H9 (cell line): Measurements from ENCODE around the gene DMKN. TPM values are rescaled to one million over a fixed set of nuclear protein-coding genes. Genes with fewer than 3 reads are reported as not detected.

Source experiments
- DNase-seq: peaks from one replicate; pipeline ENCODE4 v3.0.0-alpha.2; 2017
- H2AFZ ChIP-seq: one replicate; pipeline ENCODE4 v1.6.1; 2013; ENCODE audit warnings: mild to moderate bottlenecking, low read length, control low read depth, moderate library complexity
- H2AK5ac ChIP-seq: 2 replicates; pipeline ENCODE4 v1.6.1; 2013; ENCODE audit warnings: low read length, control low read depth, mixed read lengths; ENCODE audit not compliant: insufficient read length
- H2BK120ac ChIP-seq: one replicate; pipeline ENCODE4 v1.6.1; 2013; ENCODE audit warnings: low read depth, mild to moderate bottlenecking, low read length, control low read depth, inconsistent platforms; ENCODE audit not compliant: poor library complexity, severe bottlenecking
- H2BK12ac ChIP-seq: 2 replicates; pipeline ENCODE4 v1.6.1; 2013; ENCODE audit warnings: low read length, control low read depth, mixed read lengths, low read depth; ENCODE audit not compliant: insufficient read length
- H2BK15ac ChIP-seq: 2 replicates; pipeline ENCODE4 v1.6.1; 2013; ENCODE audit warnings: low read depth, low read length, control low read depth
- H2BK20ac ChIP-seq: one replicate; pipeline ENCODE4 v1.6.1; 2013; ENCODE audit warnings: low read depth, mild to moderate bottlenecking, low read length, control low read depth, inconsistent platforms; ENCODE audit not compliant: poor library complexity, severe bottlenecking
- H2BK5ac ChIP-seq: 2 replicates; pipeline ENCODE4 v1.6.1; 2013; ENCODE audit warnings: low read length, control low read depth, mixed read lengths; ENCODE audit not compliant: insufficient read length
- H3K14ac ChIP-seq: 2 replicates; pipeline ENCODE4 v1.6.1; 2013; ENCODE audit warnings: low read length, control low read depth; ENCODE audit not compliant: insufficient read depth
- H3K18ac ChIP-seq: 2 replicates; pipeline ENCODE4 v1.6.1; 2013; ENCODE audit warnings: low read depth, mild to moderate bottlenecking, mixed read lengths, low read length, control low read depth; ENCODE audit not compliant: insufficient read length
- H3K23ac ChIP-seq: 2 replicates; pipeline ENCODE4 v1.6.1; 2013; ENCODE audit warnings: low read length, control low read depth, mixed read lengths, low read depth; ENCODE audit not compliant: insufficient read length
- H3K23me2 ChIP-seq: 2 replicates; pipeline ENCODE4 v1.6.1; 2013; ENCODE audit warnings: low read depth, mild to moderate bottlenecking, mixed read lengths, low read length, control low read depth; ENCODE audit not compliant: insufficient read length, poor library complexity, severe bottlenecking
- H3K27ac ChIP-seq: 2 replicates; pipeline ENCODE4 v1.5.1; 2013; ENCODE audit warnings: low read length, control low read depth, mixed read lengths, low read depth; ENCODE audit not compliant: insufficient read length
- H3K27me3 ChIP-seq: 2 replicates; pipeline ENCODE4 v1.6.1; 2013; ENCODE audit warnings: low read length, control low read depth, inconsistent platforms; ENCODE audit not compliant: insufficient read depth
- H3K4ac ChIP-seq: 2 replicates; pipeline ENCODE4 v1.6.1; 2013; ENCODE audit warnings: low read depth, mild to moderate bottlenecking, control low read depth, inconsistent platforms, low read length, moderate library complexity
- H3K4me1 ChIP-seq: 2 replicates; pipeline ENCODE4 v1.6.1; 2013; ENCODE audit warnings: low read length, control low read depth, inconsistent platforms; ENCODE audit not compliant: insufficient read depth
- H3K4me2 ChIP-seq: 2 replicates; pipeline ENCODE4 v1.6.1; 2013; ENCODE audit warnings: low read length, control low read depth, mixed read lengths; ENCODE audit not compliant: insufficient read length, insufficient read depth
- H3K56ac ChIP-seq: 2 replicates; pipeline ENCODE4 v1.6.1; 2013; ENCODE audit warnings: low read depth, mild to moderate bottlenecking, mixed read lengths, low read length, control low read depth; ENCODE audit not compliant: insufficient read length
- H3K79me1 ChIP-seq: 2 replicates; pipeline ENCODE4 v1.6.1; 2013; ENCODE audit warnings: low read depth, mild to moderate bottlenecking, moderate library complexity, low read length, control low read depth, inconsistent platforms; ENCODE audit not compliant: insufficient read depth, poor library complexity, severe bottlenecking
- H3K79me2 ChIP-seq: 2 replicates; pipeline ENCODE4 v1.6.1; 2013; ENCODE audit warnings: low read length, control low read depth, inconsistent platforms; ENCODE audit not compliant: insufficient read depth
- H3K9ac ChIP-seq: 2 replicates; pipeline ENCODE4 v1.6.1; 2013; ENCODE audit warnings: low read length, control low read depth, mixed read lengths; ENCODE audit not compliant: insufficient read length; ENCODE audit errors: extremely low read depth
- H3K9me3 ChIP-seq: one replicate; pipeline ENCODE4 v1.6.1; 2013; ENCODE audit warnings: low read depth, low read length, inconsistent platforms; ENCODE audit not compliant: control insufficient read depth
- H3T11ph ChIP-seq: one replicate; pipeline ENCODE4 v1.6.1; 2013; ENCODE audit warnings: mild to moderate bottlenecking, low read length, control low read depth, inconsistent platforms
- H4K20me1 ChIP-seq: one replicate; pipeline ENCODE4 v1.6.1; 2013; ENCODE audit not compliant: control insufficient read depth, insufficient read length, insufficient read depth
- H4K5ac ChIP-seq: 2 replicates; pipeline ENCODE4 v1.6.1; 2013; ENCODE audit warnings: low read depth, mild to moderate bottlenecking, mixed read lengths, low read length, control low read depth; ENCODE audit not compliant: insufficient read length
- H4K8ac ChIP-seq: replicated peaks from 2 replicates; pipeline ENCODE4 v1.6.1; 2013; ENCODE audit warnings: low read length, control low read depth, mixed read lengths, low read depth; ENCODE audit not compliant: insufficient read length
- H4K91ac ChIP-seq: 2 replicates; pipeline ENCODE4 v1.6.1; 2013; ENCODE audit warnings: low read depth, mild to moderate bottlenecking, moderate library complexity, mixed read lengths, low read length, control low read depth; ENCODE audit not compliant: insufficient read length
- H3K27ac Mint-ChIP-seq, 3 experiments: 2 replicates in 2 of 3; 3 replicates in 1 of 3; pipeline ENCODE4 v1.8.0; 2020 to 2021; ENCODE audit warnings: mixed read lengths in 3 of 3, mild to moderate bottlenecking in 1 of 3, moderate library complexity in 1 of 3
- H3K27me3 Mint-ChIP-seq: 2 replicates; pipeline ENCODE4 v1.8.0; 2021; ENCODE audit warnings: low read depth, mild to moderate bottlenecking, moderate library complexity, mixed read lengths
- H3K36me3 Mint-ChIP-seq, 3 experiments: 2 replicates in 2 of 3; 3 replicates in 1 of 3; pipeline ENCODE4 v1.8.0; 2020 to 2021; ENCODE audit warnings: low read depth in 3 of 3, mixed read lengths in 3 of 3; ENCODE audit not compliant: insufficient read depth in 1 of 3
- H3K4me1 Mint-ChIP-seq, 2 experiments: 2 replicates each; pipeline ENCODE4 v1.8.0; 2020; ENCODE audit warnings: mixed read lengths in 2 of 2
- H3K4me3 Mint-ChIP-seq, 2 experiments: 2 replicates in 1 of 2; 3 replicates in 1 of 2; pipeline ENCODE4 v1.8.0; 2020 to 2021; ENCODE audit warnings: mild to moderate bottlenecking in 2 of 2, mixed read lengths in 2 of 2, moderate library complexity in 1 of 2
- H3K9me3 Mint-ChIP-seq, 2 experiments: 2 replicates in 1 of 2; 3 replicates in 1 of 2; pipeline ENCODE4 v1.8.0; 2020; ENCODE audit warnings: mild to moderate bottlenecking in 2 of 2, mixed read lengths in 2 of 2, moderate library complexity in 1 of 2
- CTCF ChIP-seq: fragments of 200-600 bp; sonication (generic); conservative IDR thresholded peaks from 3 replicates; pipeline ENCODE4 v1.8.0; 2021; ENCODE audit warnings: antibody characterized with exemption, mild to moderate bottlenecking
- WGBS: extraction: QIAGEN DNeasy Blood & Tissue Kit; methylation state at CpG from one replicate; pipeline ENCODE4 v1.1.7; 2013; ENCODE audit warnings: missing lambda C conversion rate, low lambda C conversion rate, mixed read lengths; ENCODE audit not compliant: insufficient read length; ENCODE audit errors: extremely low coverage; 5-methylcytosine and 5-hydroxymethylcytosine counted together
- total RNA-seq: library from RNA; stranded (reverse); gene quantifications from 2 replicates; pipeline ENCODE4 v1.2.1, GENCODE V29; 2021

DMKN gene
- total RNA-seq, 1 experiment from 2014 or later, result 278 TPM

- Histone ChIP-seq H2BK5ac (no peak overlapping the region), H3K4me2 (no peak overlapping the region), H3K27ac (no peak overlapping the region), H2BK12ac (no peak overlapping the region), H3K9me3 (no peaks in the 10 kb centered on the region), H3T11ph (no peak overlapping the region), H4K20me1 (no peaks in the 10 kb centered on the region), H2BK120ac (no peak overlapping the region), H4K8ac (no peak overlapping the region), H2AFZ (no peak overlapping the region), H2BK20ac (no peak overlapping the region), H4K5ac (no peak overlapping the region), H3K4ac (no peak overlapping the region), H3K27me3 (no peaks in the 10 kb centered on the region), H3K18ac (no peak overlapping the region), H2BK15ac (no peak overlapping the region), H3K9ac (no peak overlapping the region), H3K23me2 (no peaks in the 10 kb centered on the region), H3K79me1 (no peaks in the 10 kb centered on the region), H3K14ac (no peak overlapping the region; the same call in 1 of the 2 replicates), H3K56ac (no peak overlapping the region), H4K91ac (no peak overlapping the region), H3K4me1 (no peaks in the 10 kb centered on the region), H2AK5ac (no peak overlapping the region), H3K23ac (no peak overlapping the region), H3K79me2 (no peaks in the 10 kb centered on the region)
- no peaks in the 10 kb centered on the region for H3K9me3 Mint-ChIP-seq
- WGBS, result no CpG with 5 or more reads among the region's 9 CpGs
- peaks cover 12% of the 10 kb centered on the region in 2 experiments for H3K4me1 Mint-ChIP-seq
- H3K27me3 Mint-ChIP-seq, result peaks cover 40% of the 10 kb centered on the region
- no peak overlapping the region for H3K4me3 Mint-ChIP-seq
- DNase-seq, result no peak
- TF ChIP-seq CTCF, result no peak
- no peak overlapping the region for H3K27ac Mint-ChIP-seq
- H3K36me3 Mint-ChIP-seq, result peaks cover 8 to 27% (median 22%) of the 10 kb centered on the region in 3 experiments; a peak in 6 of 7 replicates
Measured at GRCh38 chr19:35493971-35494370, 19.5 kb downstream of the DMKN start.
